ENCODE measurements around the gene RPS18. TPM values are rescaled to one million over a fixed set of nuclear protein-coding genes. Genes with fewer than 3 reads are reported as not detected.
"Not testable (repeated sequence)": the region's sequence is repeated elsewhere in the genome, so short reads cannot be mapped to it uniquely, and the experiment has no call there.

Gene RPS18
- total RNA-seq, 4 donors from 2014 or later = 1,955 to 5,522 (median 4,042) TPM

DNA sequence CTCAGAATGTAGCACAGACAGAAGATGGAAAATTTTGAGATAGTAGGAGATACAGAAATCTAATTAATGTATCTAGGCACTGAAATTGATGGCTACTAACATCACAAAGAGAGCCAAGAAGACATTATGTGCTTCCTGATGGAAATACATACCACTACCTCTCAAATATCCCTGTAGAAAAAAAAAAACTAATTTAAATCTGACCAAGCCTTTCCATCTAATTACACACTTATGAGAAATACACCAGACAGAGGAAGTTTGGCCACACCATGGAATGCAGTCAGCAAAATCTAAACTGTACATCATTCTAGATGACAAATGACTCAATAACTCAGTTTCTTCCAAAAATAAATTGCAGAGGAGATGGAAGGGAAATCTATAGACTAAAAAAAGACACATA lies 19.1 kb upstream of the RPS18 start:
- H3K27ac ChIP-seq = no peak overlapping the region
- TF ChIP-seq, protein P1, sequence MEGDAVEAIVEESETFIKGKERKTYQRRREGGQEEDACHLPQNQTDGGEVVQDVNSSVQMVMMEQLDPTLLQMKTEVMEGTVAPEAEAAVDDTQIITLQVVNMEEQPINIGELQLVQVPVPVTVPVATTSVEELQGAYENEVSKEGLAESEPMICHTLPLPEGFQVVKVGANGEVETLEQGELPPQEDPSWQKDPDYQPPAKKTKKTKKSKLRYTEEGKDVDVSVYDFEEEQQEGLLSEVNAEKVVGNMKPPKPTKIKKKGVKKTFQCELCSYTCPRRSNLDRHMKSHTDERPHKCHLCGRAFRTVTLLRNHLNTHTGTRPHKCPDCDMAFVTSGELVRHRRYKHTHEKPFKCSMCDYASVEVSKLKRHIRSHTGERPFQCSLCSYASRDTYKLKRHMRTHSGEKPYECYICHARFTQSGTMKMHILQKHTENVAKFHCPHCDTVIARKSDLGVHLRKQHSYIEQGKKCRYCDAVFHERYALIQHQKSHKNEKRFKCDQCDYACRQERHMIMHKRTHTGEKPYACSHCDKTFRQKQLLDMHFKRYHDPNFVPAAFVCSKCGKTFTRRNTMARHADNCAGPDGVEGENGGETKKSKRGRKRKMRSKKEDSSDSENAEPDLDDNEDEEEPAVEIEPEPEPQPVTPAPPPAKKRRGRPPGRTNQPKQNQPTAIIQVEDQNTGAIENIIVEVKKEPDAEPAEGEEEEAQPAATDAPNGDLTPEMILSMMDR (IDR thresholded peaks at IDR 0.05) = no peak
- no peak for TF ChIP-seq POLR2A (IDR thresholded peaks at IDR 0.05)
- no peaks in the 10 kb centered on the region for H3K9me3 ChIP-seq
- intact Hi-C loops (cut with DNase I) = no loop called here
- no peak overlapping the region for H3K4me3 ChIP-seq
- no peak for DNase-seq
- H3K27me3 ChIP-seq = no peaks in the 10 kb centered on the region
- peaks cover 13 to 30% (median 23%) of the 10 kb centered on the region in 3 donors for H3K4me1 ChIP-seq
- peaks cover 0 to 29% (median 0%) of the 10 kb centered on the region in 3 donors for H3K36me3 ChIP-seq

DNA sequence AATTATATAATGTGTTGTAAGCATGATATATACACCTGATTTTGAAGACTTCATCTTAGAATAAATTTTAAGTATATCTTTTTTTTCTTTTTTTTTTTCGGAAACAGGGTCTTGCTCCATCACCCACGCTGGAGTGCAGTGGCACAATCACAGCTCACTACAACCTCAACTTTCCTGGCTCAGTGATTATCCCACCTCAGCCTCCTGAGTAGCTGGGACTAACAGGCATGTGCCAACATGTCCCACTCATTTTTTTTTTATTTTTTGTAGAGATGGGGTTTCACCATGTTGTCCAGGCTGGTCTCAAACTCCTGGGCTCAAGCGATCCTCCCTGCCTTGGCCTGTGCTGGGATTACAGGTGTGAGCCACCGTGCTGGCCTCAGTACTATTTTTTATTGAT lies 17.3 kb upstream of the RPS18 start:
- intact Hi-C loops (cut with DNase I) = no loop called here
- WGBS, 2 donors = 74 to 85% methylated on average over 4 of the region's 4 CpGs
- no peak for DNase-seq
- Histone ChIP-seq H3K36me3 (peaks cover 0 to 45% (median 0%) of the 10 kb centered on the region in 3 donors), H3K4me1 (peaks cover 13 to 15% (median 13%) of the 10 kb centered on the region in 3 donors), H3K27ac (no peak overlapping the region), H3K9me3 (no peaks in the 10 kb centered on the region), H3K4me3 (no peak overlapping the region), H3K27me3 (no peaks in the 10 kb centered on the region)
- TF ChIP-seq, protein P1 (IDR thresholded peaks at IDR 0.05) = no peak
- TF ChIP-seq POLR2A (IDR thresholded peaks at IDR 0.05) = no peak

DNA sequence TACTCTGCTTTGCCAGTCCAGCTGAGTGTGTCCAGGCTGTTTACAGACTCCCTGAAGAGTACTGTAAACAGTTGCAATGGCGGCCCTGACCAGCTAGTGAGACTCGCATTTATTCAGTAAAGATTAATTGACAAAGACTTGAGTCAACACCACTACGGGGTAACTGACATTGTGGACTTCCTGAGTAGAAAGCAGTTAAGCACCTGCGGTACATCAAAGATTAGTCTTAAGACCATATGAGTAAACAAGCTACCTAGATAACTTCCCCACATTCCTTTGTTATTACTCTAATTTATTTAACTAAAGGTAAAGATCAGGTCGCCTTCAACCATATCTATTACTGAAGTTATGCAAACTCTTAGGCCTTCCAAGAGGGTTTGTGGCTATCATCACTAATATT lies 12.8 kb upstream of the RPS18 start:
- DNase-seq = no peak
- no peaks in the 10 kb centered on the region for H3K9me3 ChIP-seq
- H3K4me3 ChIP-seq = no peak overlapping the region
- 76 to 79% methylated on average over 5 of the region's 5 CpGs for WGBS, 2 donors
- peaks cover 0 to 14% (median 4%) of the 10 kb centered on the region in 3 donors for H3K4me1 ChIP-seq
- H3K27me3 ChIP-seq = no peaks in the 10 kb centered on the region
- H3K27ac ChIP-seq = no peak overlapping the region
- H3K36me3 ChIP-seq = peaks cover 0 to 65% (median 6%) of the 10 kb centered on the region in 3 donors
- intact Hi-C loops (cut with DNase I) = no loop called here
- TF ChIP-seq, protein P1 (IDR thresholded peaks at IDR 0.05) = no peak
- TF ChIP-seq POLR2A (IDR thresholded peaks at IDR 0.05) = no peak

DNA sequence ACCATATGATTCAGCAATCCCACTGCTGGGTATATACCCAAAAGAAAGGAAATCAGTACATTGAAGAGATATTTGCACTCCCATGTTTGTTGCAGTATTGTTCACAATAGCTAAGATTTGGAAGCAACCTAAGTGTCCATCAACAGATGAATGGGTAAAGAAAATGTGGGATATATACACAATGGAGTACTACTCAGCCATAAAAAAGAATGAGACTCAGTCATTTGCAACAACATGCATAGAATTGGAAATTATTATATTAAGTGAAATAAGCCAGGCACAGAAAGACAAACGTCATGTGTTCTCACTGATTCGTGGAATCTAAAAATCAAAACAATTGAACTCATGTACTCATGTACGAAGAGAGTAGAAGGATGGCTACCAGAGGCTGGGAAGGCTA lies 9.4 kb upstream of the RPS18 start:
- H3K9me3 ChIP-seq; DNase-seq; H3K27ac ChIP-seq; intact Hi-C loops (cut with DNase I); H3K4me3 ChIP-seq; H3K27me3 ChIP-seq: not testable (repeated sequence)
- Histone ChIP-seq H3K4me1 (peaks cover 0 to 26% (median 4%) of the 10 kb centered on the region in 3 donors), H3K36me3 (peaks cover 7 to 92% (median 29%) of the 10 kb centered on the region in 3 donors)
- 92 to 98% methylated on average over 3 of the region's 3 CpGs for WGBS, 2 donors

DNA sequence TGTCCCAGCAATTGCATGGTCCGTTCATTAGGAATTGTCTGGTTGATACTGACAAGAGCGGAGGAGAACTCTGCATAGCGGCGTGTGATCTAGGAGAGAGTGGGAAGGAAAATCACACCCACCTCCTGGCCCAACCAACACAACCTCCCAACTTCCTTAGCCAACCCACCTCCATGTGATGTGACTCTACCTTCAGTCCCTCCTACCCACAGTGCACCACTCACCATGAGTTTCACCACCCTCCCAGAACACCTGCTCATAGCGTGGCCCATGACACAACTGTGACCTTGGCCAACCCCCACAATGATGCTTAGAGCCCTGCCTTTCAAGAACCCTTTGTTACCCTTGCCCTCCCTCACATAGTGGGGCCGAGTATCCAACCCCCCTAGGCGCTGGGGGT lies 7.9 kb upstream of the RPS18 start:
- Histone ChIP-seq H3K4me1 (peaks cover 0 to 26% (median 4%) of the 10 kb centered on the region in 3 donors), H3K27ac (no peak overlapping the region), H3K9me3 (no peaks in the 10 kb centered on the region), H3K36me3 (peaks cover 10 to 94% (median 38%) of the 10 kb centered on the region in 3 donors), H3K4me3 (no peak overlapping the region), H3K27me3 (no peaks in the 10 kb centered on the region)
- DNase-seq = no peak
- no peak for TF ChIP-seq POLR2A (IDR thresholded peaks at IDR 0.05)
- TF ChIP-seq, protein P1 (IDR thresholded peaks at IDR 0.05) = no peak
- WGBS, 2 donors = 81 to 90% methylated on average over 5 of the region's 7 CpGs
- intact Hi-C loops (cut with DNase I) = no loop called here

DNA sequence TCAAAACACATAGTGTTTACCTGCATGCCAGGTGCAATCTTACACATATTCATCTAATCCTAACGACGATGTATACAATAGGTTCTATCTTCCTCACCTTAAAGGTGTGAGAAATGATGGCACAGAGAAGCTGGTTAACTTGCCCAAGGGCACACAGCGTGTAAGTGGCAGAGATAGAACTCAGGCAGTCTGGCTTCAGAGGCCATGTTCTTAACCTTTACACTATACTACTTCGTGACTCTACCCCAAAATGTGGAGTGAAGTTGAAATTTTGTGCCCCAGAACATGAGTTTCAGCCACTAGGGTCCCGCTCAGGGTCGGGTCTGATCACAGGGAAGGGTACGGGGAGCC lies 783 bp upstream of the RPS18 start:
- TF ChIP-seq POLR2A (IDR thresholded peaks at IDR 0.05) = no peak
- TF ChIP-seq, protein P1 (IDR thresholded peaks at IDR 0.05) = peak in 1 of 6 experiments; percentile 15
- 0 to 2% methylated on average over 4 to 7 of the region's 7 CpGs for WGBS, 2 donors
- Histone ChIP-seq H3K9me3 (no peaks in the 10 kb centered on the region), H3K36me3 (peaks cover 11 to 67% (median 43%) of the 10 kb centered on the region in 3 donors), H3K27ac (peak overlapping the region; percentile 92 to 98 (median 96)), H3K4me1 (peaks cover 13 to 66% (median 45%) of the 10 kb centered on the region in 3 donors), H3K4me3 (peak overlapping the region; percentile 75 to 91 (median 80)), H3K27me3 (no peaks in the 10 kb centered on the region)
- no peak for DNase-seq
- intact Hi-C loops (cut with DNase I) = no loop called here

All from esophagus squamous epithelium (tissue), 5 donors.